Stimulated activated CD4-positive, alpha-beta T cell treated with anti-CD3 and anti-CD28 coated beads, Interleukin-2, amount 100 ng/mL, for 24 hours (primary cell): Measurements from ENCODE around the gene ALG11.

Experiments used
- DNase-seq, 2 donors: peaks; one replicate each; pipeline ENCODE4 v3.0.0-alpha.2; 2020

ALG11 gene

DNA sequence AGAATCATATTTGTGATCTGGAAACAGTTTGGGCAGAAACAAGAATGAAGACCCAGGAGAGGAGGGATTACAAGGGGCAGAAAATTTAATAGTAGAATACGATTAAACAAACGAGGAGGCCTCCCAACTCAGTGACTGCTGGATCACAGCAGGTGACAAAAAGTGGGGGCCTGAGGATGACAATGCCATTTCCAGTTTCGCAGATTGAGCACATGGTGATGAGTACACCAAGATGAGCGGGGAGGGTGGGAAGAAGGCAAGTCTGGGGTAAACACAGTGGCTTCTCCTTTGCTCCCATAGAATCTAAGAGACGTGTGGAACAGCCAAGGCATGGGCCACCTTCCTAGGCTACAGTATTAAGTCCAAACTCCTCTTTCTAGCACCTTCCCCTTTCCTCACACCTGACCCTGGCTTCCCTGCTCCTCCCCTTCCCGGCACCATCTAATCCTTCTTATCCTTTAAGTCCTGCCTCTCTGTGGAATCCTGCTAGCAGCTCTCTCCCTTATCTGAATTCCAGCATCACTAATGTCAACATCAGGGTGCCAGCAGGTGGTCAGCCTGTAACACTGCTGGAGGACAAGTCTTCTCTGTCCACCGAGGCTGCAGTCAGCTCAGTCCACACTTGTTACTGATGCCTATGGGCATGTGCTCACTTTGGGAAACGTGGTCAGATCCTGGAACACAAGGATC, 14.4 kb upstream of the ALG11 start:
- no peak for DNase-seq

DNA sequence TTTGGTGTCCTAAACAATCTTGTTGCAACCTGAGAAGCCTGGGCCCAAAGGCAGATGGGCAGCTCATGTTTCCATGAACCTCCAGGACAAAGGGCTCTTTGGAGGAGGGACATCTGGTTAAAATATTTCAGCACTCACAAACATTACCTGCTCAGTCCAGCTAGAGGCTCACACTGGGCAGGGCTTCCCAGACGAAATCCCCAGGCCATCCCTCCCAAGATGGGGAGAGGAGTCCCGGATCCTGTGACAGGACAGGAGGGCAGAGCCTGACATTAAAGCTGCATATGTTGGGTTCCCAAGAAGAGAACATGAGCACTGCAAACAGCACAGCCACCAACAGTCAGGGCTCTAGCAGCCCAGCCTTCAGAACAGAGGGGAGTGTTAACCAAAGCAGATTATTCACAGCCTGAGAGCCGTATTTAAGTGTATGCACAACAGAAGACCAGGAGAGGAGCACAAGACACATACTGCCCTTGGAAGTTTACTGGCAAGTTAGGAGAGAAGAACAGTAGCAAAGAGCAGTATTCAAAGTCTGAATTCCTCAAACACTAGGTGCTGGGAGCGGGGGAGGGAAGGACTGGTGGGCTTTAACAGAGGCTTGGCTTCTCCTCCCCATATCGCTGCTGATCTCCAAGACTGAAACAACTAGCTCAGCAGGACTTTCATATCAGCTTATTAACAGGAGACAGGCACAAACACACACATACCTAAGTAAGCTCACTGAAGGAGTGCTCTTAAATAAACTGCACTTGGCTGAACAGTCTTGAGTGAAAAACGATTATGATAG, 13.3 kb upstream of the ALG11 start:
- DNase-seq: no peak

DNA sequence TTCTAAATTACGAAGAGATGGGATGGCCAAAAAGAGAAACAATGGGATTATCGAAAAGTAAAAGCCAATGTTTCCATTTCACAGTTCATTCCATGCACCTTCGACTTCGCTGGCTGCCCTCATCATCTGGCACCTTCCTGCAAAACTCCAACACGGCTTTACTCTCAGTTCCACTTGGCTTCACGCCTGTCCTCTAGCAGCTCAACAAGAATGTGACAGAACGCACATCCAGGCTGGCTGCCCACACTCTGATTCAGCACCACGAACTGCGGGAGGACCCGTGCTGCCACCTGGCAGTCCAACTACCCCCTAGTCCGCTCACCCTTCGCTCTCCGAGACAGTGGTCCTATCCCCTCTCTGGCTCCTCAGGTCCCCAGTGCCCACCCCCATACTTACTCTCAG, 12.7 kb upstream of the ALG11 start:
- DNase-seq: no peak

DNA sequence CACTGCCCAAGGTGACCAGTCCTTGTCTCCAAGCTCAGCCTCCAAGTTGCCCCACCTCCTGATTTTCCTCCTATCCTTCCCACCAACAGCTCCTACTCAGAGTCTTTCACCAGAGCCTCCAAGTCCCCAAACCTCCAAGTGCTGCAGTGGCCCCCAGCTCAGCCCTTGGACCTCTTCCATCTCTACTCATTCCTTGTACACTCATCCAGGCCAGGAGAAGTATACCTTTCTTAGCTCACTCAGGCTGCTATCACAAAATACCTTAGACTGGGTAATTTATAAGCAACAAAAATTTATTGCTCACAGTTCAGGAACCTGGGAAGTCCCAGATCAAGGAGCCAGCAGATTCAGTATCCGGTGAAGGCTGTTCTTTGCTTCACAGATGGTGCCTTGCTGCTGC, 12.3 kb upstream of the ALG11 start:
- DNase-seq: no peak

DNA sequence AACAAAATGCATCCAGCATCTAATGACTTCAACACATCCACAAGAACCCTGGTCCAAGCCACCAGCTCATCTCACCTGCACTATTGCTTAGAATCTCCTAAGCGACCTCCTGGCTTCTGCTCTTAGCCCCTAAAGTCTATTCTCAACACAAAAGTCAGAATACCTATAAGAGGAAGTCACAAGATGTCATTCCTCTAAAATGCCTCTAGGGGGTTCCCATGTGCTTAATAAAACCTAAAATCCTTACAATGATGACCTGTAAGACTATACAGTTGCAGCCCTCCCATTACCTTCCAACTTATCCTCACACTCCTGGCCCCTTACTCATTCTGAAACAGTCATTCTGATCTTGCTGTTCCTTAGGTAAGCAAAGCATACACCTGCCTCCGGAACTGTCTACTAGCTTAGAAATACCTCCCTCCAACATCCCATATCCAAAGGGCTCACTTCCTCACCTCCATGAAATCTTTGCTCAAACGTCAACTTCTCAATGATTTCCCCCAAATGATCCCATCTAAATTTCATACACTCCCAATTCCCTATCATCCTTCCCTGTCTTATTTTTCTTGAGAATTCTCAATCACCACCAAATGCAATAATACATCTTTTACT, 11.0 kb upstream of the ALG11 start:
- no peak for DNase-seq

DNA sequence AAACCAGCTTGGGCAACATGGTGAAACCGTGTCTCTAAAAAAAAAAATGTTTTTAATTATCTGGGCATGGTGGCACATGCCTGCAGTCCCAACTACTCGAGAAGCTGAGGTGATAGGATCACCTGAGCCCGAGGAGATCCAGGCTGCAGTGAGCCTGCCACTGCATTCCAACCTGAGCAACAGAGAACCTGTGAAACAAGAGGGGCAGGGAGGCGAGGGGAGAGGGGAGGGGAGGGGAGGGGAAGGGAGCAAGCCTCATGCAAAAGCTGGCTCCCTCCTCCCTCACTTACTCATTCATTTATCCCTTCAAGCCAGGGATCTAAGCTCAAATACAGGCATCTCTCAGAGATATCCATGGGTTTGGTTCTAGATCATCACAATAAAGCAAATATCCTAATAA, 9.8 kb upstream of the ALG11 start:
- no peak for DNase-seq

DNA sequence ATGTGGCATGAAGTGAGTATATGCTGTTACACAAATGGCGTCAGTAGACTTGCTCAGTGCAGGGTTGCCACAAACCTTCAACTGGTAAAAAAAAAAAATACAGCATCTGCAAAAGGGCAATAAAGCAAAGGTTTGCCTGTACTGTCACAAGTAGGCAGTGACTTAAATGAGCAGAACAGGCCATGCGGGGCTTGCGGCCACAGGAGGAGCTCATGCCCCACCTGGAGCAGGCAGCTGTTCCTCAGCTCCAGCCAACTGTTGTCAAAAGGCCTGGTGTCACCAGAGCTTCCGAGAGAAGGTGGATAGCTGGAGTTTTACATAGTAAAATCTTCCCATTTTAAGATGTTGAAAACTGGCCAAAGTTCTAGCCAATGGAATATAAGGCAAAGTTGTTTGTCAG, 8.7 kb upstream of the ALG11 start:
- DNase-seq: no peak

DNA sequence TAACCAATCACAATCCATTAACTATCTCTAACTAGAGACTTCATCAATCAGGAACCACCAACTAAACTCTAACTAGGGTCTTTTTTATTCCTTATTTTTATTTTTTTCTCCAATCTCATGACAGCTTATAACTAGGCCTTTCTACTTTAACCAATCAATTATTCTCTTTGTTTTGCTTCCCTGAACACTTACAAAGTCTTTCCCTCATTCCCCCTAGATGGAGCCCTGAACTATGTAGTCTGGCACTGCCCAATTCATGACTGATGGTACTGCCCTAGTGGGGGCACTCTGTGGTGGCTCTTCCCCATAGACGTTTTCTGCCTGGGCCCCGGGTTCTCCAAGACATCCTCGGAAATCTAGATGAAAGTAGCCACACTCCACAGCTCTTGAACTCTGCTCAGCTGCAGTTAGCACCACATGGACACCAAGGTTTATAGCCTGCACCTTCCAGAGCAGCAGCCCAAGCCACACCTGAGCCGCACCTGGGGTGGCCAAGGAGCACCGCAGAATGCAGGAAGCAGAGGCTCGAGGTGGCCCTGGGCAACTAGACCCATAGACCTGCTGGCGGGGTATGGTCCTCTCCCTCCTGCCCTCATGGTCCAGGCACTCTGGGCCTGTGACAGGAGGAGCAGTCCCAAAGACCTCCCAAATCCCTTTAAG, 7.6 kb upstream of the ALG11 start:
- no peak for DNase-seq

DNA sequence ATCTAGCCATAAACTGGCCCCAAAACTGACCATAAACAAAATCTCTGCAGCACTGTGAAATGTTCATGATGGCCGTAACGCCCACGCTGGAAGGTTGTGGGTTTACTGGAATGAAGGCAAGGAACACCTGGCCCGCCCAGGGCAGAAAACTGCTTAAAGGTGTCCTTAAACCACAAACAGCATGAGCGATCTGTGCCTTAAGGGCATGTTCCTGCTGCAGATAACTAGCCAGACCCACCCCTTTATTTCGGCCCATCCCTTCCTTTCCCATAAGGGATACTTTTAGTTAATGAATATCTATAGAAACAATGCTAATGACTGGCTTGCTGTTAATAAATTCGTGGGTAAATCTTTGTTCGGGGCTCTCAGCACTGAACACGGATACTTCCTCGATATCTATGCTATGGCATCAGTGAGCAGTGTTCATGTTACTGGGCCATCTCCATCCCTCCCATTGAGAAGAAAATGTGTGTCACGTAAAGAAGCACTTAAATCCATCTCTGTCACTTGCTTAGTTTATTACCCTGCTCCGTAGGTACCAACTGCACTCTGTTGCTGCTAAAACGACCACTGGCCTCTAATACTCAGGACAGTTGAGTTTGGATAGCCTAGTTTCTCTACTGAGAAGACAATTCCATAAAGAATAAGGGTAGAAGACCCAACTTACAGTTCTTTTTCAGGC, 6.2 kb upstream of the ALG11 start:
- no peak for DNase-seq

DNA sequence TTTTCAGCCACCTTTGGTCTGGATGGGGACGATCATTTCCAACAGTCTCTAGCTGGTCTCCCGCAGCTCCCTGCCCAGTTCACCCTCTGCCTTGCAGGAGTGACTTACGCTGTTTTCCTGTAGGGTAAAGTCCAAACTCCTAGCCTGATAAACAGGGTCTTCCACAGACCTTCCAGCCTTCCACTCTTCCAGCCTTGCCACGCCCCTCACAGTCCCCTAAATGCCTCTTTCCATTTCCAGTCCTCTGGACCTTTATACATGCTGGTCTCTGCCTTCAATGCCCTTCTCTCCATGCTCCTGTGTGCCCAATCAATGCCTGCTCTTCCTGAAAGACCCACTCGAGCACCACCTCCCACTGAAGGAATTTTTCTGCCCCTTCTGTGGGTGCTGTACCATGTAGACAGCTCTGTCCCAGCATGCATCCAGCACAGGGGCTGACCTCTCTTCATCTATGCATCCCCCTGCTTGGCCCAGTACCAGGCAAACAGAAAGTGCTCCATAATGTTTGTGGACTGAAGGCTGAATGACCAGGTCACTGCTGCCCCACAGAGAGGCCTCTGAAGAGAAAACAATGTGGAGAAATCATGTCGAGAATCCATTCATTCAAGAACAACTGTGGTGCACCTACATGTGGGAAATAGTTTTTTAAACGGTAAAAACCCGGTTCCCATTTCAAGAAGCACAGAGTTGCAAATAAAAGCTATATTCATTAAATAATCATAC, 5.5 kb upstream of the ALG11 start:
- no peak for DNase-seq

DNA sequence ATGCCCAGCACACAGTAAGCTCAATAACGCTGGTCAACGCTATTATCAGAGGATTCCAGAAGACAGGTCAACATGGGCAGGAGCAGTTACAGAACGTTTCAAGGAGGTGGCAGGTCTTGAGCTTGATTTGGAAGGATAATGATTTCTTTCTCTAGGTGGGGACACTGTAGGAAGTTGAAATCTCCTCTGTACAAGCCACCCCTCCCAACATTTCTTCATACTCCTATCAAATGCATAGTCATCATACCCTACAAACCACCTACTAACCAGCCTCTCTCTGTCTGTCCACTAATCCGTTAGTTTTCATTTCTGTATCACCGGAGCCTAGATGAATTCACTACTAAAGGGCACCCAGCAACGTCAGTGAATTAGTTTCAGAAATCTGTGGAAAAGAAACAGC, 2.3 kb upstream of the ALG11 start:
- no peak for DNase-seq

DNA sequence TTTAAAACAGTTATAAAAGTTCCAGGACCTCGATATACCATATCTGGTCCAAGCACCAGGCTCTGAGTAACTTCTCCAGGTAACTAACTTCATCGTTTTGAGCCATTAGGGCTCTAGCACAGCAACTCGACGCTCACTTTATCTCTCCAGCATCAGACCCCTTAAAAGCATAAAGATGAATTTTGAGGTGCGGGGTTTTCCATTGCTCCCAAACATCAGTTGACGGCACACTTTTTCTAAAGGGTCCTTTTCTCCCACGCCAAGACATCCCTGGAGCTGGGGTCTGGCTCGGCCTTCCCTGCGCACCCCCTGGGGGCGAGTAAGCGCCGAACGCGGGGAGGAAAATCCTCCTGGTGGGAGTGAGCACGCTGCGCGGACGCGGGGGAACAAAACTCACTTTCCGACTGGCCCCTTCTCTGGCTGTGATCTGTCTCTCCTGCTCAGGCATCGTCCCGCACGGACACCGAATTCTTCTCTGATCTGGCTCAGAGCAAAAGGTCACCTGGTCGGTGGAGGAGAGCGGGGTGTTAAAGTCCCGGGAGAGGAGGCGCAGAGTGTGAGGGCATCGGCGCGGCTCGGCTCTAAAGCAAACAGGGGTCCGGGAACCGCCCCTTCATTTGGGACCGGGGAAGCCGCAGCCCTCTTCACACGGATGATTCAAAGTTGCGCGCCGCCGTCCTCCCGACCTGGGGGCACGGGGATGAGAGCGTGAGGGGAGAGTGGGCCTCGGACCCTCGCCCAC, 1.1 kb upstream of the ALG11 start, which contains the start of gene ATP7B:
Gene ATP7B (minus strand): TSS at position 561 of the 742 bp plus-strand sequence. CDS start 113 bp downstream, at position 448.
- peak; percentile 16 to 36 for DNase-seq

DNA sequence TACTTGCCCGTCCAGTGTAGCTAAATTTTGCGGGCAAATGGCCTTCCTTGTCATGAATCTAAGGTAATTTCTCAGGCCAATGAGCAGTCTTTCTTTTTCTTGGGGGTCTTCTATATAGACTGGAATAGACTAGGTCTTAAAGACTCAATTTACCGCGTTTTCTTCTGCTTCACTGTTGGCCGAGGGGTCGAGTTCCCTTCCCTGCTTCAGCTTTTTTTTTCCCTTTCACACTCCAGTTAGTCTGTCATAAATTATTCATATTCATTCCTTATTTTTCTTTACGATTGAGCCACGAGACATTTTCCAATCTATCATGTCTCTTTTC, 276 bp downstream of the ALG11 start:
- no peak for DNase-seq

DNA sequence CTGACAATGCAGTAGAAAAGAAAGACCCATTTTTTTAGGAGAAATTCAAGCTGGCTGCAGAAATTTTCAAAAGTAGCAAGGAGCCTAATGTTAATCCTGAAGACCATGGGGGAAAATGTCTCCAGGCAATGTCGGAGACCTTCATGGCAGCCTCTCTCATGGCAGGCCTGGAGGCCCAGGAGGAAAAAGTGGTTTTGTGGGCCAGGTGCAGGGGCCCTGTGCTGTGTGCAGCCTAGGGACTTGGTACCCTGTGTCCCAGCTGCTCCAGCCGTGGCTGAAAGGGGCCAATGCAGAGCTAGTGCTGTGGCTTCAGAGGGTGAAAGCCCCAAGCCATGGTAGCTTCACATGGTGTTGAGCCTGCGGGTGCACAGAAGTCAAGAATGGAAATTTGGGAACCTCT, 4.1 kb downstream of the ALG11 start:
- DNase-seq: no peak

DNA sequence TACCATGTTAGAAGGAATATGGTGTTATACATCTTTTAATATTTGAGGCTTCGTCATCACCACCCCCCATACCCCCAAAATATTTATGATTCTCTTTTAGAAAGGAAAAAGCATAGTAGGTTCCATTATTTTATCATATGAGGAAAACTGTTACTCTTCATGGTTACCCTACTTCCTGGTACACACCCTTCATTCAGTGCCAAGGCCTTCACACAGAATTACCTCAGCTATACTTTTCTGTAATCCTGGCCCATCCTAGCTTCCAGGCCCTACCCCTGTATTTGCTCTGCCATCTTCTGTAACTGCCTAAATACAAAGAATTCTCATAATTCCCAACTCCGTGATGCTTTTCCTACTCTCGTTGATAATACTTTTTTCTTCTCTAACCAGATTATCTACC, 8.0 kb downstream of the ALG11 start:
- DNase-seq: no peak

DNA sequence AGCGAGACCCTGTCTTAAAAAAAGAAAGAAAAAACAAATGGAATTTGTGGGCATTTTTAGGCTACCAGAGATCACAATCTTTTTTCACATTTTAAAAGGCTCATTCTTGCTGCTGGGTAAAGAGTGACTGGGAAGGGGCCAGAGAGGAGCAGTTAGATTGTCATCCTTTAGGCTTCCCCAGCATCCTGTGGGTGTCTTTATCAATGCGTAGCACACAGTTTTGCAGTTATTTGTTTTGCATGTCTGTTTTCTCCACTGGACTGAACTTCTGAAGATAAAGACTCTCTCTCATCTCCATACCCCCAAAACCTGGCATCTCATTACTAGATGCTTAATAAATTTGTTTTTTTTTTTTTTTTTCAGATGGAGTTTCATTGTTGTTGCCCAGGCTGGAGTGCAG, 10.2 kb downstream of the ALG11 start:
- no peak for DNase-seq

DNA sequence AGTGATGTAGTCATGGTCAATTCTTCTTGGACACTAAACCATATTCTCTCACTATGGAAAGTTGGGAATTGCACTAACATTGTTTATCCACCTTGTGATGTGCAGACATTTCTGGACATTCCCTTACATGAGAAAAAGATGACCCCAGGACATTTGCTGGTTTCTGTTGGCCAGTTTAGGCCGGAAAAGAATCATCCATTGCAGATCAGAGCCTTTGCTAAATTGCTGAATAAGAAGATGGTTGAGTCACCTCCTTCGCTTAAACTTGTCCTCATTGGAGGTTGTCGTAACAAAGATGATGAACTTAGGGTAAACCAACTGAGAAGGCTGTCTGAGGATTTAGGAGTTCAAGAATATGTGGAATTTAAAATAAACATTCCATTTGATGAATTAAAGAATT, 12.3 kb downstream of the ALG11 start, which contains the start of gene UTP14C:
Gene UTP14C (plus strand): TSS at position 211 of the 400 bp plus-strand sequence. CDS start 4,114 bp downstream, outside the sequence.
- no peak for DNase-seq

DNA sequence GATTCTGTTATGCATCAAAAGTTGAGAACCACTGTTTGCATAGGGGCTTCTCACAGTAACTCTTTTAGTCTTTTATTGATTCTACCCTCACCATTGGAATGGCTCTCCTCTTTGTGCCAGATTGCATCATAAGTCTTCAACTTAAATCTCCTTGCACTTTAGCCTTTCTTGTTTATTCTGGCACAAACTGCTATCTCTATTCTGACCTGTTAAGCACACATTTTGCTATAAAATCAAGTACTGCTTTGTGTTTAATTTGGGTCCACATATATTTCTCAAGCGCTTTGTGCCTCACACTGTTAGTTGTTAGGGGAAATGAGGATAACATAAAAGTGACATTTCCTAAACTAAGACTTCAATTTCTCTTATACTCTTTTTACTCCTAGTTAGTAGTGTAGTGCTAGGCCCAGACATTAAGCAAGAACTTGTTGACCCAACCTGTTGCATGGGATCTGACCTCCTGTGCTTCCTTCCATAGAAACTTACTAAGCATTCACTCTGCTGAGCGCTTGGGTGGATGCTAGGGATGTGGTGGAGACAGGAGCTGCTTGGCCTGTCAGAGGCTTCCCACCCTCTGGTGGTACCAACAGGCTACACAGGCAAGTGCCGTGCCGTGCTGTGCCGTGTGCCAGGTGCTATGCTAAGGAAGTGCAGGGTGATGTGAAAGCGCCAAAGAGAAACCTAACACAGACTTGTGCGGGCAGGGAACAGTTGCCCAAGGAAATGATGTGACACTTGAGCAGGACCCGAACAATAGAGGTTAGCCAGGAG, 13.5 kb downstream of the ALG11 start:
- no peak for DNase-seq

DNA sequence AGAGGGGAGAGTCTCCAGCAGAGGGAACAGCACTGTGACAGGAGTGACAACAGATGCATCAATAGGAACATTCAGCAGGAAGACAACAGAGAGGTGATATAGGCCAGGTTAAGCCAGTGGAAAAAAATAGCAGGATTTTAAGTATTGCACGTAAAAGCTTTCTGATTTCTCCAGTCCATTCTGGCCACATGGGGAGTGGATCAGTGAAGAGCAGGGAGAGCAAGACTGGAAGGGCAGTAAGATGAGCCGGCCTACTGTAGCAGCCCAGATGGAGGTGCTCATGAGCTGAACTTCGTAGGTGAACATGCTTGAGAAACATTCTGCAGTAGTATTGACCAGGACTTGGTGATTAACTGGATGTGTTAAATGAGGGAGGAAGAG, 14.0 kb downstream of the ALG11 start:
- DNase-seq: no peak

DNA sequence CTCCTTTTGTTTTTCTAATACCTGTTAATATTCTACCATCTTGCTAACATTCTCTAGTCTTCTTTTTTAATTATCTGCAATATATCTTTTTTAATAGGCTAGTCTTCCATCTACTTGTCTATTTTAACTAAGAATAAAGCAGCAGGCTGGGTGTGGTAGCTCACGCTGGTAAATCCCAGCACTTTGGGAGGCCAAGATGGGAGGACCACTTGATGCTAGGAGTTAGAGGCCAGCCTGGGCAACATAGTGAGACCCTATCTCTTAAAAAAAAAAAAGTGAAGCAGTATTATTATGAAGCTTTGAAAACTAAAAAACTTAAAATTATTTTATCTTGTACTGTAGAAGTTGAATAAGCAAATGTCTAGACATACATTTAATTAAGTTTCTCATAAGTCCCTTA, 15.6 kb downstream of the ALG11 start:
- DNase-seq: no peak

DNA sequence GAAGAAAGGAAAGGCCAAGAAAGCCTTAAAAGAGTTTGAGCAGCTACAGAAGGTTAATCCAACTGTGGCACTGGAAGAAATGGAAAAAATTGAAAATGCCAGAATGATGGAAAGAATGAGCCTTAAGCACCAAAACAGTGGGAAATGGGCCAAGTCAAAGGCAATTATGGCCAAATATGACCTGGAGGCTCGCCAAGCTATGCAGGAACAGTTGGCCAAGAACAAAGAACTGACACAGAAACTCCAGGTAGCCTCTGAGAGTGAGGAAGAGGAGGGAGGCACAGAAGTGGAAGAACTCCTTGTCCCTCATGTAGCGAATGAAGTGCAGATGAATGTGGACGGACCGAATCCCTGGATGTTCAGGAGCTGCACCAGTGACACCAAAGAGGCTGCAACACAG, 17.4 kb downstream of the ALG11 start:
- DNase-seq: no peak
